Dermis microvascular lymphatic vessel endothelial cell (primary cell): Measurements from ENCODE around the gene NKIRAS2. TPM values are rescaled to one million over a fixed set of nuclear protein-coding genes. Genes with fewer than 3 reads are reported as not detected.
A peak's percentile ranks its signal among the peaks of the same experiment; 100 is the strongest.

ENCODE experiments used
- DNase-seq, 2 donors: peaks; one replicate each; pipeline versions ENCODE4 v3.0.0 to v3.0.0-alpha.2; 2010; ENCODE audit warnings: low read depth in 2 of 2
- total RNA-seq: library from RNA; depleted of rRNA; stranded (reverse); fragments of >200 nt; gene quantifications from 2 replicates; pipeline ENCODE4 v1.2.1, GENCODE V29; 2014

Gene NKIRAS2
- total RNA-seq, 1 donor from 2014 or later, result 32.2 TPM

GRCh38 chr17:42026857-42027589, 7.1 kb downstream of the NKIRAS2 start:
- DNase-seq, result no peak

- no peak for DNase-seq
These were observed 7.7 kb downstream of the NKIRAS2 start for GRCh38 chr17:42027590-42027889.

GRCh38 chr17:42027961-42028790, 8.3 kb downstream of the NKIRAS2 start:
- DNase-seq, result no peak

DNA sequence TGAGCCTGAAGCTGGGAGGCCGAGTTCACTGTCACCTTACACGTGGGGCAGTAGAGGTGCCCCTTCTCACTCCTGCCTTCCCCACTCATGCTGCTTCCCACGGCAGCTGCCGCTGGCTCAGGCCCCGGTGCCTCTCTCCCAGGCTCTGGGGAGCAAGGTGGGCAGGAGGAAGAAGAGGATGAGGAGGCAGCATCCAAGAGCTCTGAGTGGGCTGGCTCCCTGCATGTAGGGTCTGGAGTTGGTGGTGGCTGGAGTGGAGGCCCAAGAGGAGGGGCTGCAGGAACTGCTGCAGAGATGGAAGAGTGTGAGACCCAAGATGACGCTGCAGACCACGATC, 8.9 kb downstream of the NKIRAS2 start:
- no peak for DNase-seq

DNA sequence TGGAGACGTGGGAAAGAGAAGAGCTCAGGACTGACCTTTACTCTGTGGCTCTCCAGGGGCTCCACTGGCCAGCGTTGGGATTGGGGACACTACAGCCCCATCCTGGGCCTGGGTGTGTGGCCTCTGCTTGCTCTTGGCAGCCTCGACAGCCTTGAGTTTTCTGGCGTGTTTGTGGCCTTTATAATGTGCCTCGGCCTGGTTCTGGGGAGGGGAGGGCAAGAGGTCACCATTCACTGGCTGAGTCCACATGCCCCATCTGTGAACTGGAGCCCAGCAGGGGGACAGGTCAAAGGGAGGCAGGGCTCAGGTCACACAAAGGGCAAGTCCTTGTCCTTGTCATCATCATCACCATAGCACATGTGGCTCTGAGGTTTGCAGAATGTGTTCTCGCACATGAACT, 11.7 kb downstream of the NKIRAS2 start:
- no peak for DNase-seq

DNA sequence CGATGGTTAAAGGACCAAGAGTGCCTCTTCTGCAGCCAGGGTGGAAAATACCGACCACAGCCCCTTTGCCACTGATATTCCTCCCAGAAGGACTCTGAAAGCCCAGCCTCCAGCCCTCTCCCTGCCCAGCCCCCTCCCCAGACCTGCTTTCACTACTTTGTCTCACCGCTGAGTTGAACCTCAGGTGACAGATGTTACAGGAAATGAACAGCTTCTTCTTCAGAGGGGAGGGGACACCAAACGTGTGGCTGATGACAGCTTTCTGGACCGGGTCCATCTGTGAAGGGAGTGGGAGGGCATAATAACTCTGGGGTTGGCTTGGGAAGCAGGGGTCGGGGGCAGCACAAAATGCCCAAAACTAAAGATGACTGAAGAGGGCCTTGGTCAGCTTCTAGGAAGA, 14.2 kb downstream of the NKIRAS2 start:
- no peak for DNase-seq

GRCh38 chr17:42038221-42038973, 18.5 kb downstream of the NKIRAS2 start:
- DNase-seq, result no peak

- DNase-seq, result peak in 1 of 2 donors; percentile 14
These were observed 20.2 kb downstream of the NKIRAS2 start for GRCh38 chr17:42039794-42040763.

DNA sequence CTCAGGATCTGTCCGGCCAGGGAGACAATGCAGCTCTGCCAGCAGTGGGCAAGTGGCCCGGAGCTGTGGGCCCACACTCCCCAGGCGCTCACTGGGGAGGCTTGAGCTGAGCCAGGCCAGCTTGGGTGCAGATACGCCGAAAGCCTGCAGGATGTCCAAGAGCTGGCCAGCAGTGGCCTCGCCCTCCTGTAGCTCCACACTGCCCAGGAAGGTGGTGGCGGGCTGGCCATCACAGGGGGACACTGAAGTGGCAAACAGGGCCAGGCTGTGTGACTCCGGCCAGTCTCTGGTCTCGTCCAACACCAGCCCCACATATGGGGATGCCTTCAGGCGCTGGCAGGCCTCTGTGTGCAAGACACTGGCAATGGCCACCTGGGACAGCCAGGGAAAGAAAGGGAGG, 20.9 kb downstream of the NKIRAS2 start:
- no peak for DNase-seq

GRCh38 chr17:42041619-42042018, 21.7 kb downstream of the NKIRAS2 start:
- DNase-seq, result no peak

DNA sequence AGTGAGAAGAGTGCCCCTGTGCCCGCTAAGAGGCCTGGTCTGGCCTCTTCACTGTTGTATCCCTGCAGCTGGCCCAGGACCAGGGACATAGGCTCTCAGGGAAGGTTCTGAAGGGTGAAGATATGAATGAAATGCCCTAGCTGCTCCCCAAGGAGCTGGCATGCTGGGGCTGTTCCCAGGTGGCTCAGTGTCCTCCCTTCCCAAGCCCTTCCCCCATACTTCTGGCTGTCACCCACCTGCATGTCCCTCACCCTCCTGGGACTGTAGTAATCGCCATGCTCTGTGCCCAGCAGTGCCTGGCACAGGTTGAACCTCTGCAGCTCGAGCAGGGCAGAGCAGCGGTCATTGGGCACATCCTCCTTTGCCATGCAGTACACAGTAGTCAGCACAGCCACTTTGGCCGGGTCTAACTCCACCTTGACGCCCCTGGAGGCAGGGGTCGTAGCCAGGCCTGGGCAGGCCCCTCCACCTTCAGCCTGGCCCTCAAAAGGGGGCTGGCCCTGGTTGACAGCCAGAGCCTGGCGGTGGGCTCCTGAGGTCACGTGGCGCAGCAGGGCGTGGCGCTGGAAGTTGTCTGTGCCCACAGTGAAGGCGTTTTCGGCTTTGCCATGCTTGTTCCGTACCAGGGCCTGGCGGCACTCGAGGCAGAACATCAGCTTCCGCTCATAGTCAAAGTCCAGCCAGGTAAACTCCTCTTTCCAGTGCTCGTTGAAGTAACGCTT, 22.9 kb downstream of the NKIRAS2 start:
- DNase-seq, result no peak

GRCh38 chr17:42045719-42046118, 25.8 kb downstream of the NKIRAS2 start:
- DNase-seq, result no peak

GRCh38 chr17:42047343-42047742, 27.5 kb downstream of the NKIRAS2 start:
- no peak for DNase-seq

DNA sequence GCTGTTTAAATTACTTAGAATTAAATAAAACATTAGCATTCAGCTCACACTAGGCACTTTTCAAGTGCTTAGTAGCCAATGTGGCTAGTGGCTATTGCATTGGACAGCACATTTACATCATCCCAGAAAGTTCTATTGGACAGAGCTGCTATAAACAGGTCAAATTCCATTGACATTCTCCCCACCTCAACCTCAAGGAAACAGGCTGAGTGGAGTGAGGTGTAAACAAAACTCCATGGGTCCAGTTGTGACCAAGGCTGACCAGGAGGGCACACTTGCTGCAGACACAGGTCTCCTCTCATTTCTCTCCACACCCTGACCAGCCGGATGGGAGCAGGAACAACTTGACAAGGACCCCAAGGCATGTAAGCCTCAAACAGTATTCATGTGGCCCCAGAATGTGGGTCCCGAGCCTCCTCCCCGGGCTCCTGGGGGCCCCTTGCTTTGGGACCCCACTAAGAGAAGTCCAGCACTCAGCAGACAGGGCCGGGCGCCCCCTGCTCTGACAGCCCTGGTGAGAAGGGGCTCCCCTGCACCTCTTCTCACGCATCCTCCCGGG, 30.0 kb downstream of the NKIRAS2 start:
- no peak for DNase-seq

DNA sequence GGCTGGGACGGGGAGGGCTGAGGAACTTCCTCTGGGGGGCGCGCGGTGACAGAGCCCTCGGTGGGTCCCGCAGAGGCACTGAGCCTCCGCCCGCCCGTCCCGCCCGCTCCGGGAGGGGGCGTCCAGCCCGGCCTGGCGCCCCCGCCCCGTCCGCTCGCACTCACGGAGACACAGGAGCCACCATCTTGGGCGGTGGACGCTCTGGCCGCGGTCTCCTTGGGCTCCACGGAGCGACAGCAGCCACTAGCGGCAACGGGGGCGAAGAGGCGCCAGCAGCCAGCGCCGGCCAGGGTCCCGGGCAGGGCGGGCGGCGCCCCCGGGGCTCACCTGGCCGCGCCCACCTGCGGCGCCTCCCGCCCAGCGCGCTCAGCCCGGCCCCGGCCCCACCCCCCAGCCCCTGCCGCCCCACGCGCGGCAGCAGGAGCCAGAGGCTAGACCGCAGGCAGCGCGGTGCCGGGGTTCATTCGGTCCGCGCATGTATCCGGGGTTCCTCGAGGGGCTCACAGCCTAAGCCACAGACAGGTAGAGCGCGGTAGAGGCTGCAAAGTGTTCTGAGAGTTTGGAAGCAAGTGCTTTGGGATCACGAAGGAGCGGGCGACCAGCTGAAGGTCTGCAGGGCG, 30.6 kb downstream of the NKIRAS2 start, which contains the start of gene C17orf113:
Gene C17orf113 (minus strand): TSS at position 209 of the 620 bp plus-strand sequence. CDS start 7,225 bp downstream, outside the sequence.
- DNase-seq, result peak in 1 of 2 donors; percentile 43

GRCh38 chr17:42051013-42051400, 31.1 kb downstream of the NKIRAS2 start:
- DNase-seq, result no peak

DNA sequence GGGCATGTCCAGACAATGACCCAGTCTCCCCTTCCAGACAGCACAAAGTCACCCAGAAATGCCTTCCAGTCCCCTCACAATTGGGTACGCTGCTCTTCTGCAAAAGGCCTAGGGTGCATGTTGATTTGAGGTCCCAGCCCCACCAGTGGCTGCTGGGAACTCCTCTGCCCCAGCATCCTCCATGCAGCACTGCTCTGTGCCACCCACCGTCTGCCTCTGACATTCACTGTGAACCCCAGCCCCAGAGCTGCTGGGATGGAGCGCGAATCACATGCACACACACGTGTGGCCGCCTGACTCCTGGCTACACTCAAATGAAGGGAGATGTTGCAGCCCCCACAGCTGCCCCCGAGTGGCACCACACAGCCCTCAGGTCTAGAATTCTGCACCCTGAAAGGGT, 31.8 kb downstream of the NKIRAS2 start:
- no peak for DNase-seq

GRCh38 chr17:42052346-42052877, 32.5 kb downstream of the NKIRAS2 start:
- no peak for DNase-seq

DNA sequence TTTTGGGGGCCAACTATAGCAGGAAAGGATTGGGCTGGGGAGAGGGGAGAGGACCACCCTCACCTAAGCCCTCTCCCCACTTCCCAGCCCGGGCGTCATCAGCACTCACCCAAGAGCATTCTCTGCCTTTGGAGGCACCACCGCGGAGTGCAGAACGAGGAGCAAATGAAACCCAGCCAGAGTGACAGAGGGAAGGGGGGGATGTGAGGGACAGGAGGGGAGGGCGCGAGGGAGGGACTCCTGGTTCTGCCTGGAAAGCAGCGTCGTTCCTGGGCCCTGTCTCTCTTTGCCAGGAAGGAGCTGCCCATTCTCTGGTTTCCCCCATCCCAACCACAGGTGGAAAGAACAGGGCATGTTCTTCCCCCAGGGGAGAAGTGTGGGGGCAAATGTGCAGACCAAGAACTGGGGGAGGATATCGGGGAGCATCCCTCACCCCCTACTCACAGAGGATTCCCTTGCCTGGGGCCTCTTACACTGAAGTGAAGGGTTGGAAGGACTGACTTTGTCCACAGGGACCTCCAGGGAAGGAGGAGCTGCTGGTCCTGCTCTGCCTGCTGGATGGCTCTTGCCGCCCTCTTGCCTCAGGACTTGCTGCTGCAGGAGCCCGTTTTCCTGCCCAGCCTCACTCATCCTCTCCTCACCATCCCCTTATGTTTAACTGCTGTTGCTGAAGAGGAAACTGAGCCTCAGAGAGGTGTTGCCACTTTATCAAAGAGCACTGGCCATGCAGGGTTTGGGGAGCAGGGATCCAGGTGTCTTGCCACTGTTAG, 34.0 kb downstream of the NKIRAS2 start:
- no peak for DNase-seq
